Suprapubic skin (tissue), 4 donors: Measurements from ENCODE around the gene STS. TPM values are rescaled to one million over a fixed set of nuclear protein-coding genes. Genes with fewer than 3 reads are reported as not detected.

Source experiments
- DNase-seq, 2 donors: peaks; one replicate each; pipeline ENCODE4 v3.0.0-alpha.2; 2019; ENCODE audit warnings: low spot score in 2 of 2
- H3K27ac ChIP-seq: fragments of 200-600 bp; sonication (generic); one replicate; pipeline ENCODE4 v1.5.1; 2019
- H3K27me3 ChIP-seq: fragments of 200-600 bp; sonication (generic); one replicate; pipeline ENCODE4 v1.5.1; 2019
- H3K36me3 ChIP-seq: fragments of 200-600 bp; sonication (generic); one replicate; pipeline ENCODE4 v1.5.1; 2019
- H3K4me1 ChIP-seq: fragments of 200-600 bp; sonication (generic); one replicate; pipeline ENCODE4 v1.5.1; 2019
- H3K4me3 ChIP-seq: fragments of 200-600 bp; sonication (generic); one replicate; pipeline ENCODE4 v1.5.1; 2019; ENCODE audit warnings: mild to moderate bottlenecking
- H3K9me3 ChIP-seq: fragments of 200-600 bp; sonication (generic); one replicate; pipeline ENCODE4 v1.5.1; 2019
- CTCF ChIP-seq, 2 donors: fragments of 200-600 bp in 1 of 2; fragments of 450-650 bp in 1 of 2; sonication (generic) in 1 of 2; IDR thresholded peaks; one replicate each; pipeline ENCODE4 v1.5.1; 2016 to 2019; ENCODE audit warnings: antibody characterized with exemption in 2 of 2, mild to moderate bottlenecking in 1 of 2, moderate library complexity in 1 of 2
- EP300 ChIP-seq: sonication (generic); formaldehyde crosslinking; IDR thresholded peaks from one replicate; pipeline ENCODE4 v1.6.1; 2017; ENCODE audit warnings: antibody characterized with exemption
- POLR2A ChIP-seq, 2 donors: fragments of 450-650 bp; IDR thresholded peaks; one replicate each; pipeline ENCODE4 v1.6.1; 2017; ENCODE audit warnings: antibody characterized with exemption in 2 of 2, mild to moderate bottlenecking in 2 of 2, moderate library complexity in 2 of 2
- POLR2AphosphoS5 ChIP-seq, 3 donors: sonication (generic); formaldehyde crosslinking; IDR thresholded peaks; one replicate each; pipeline ENCODE4 v1.6.1; 2017; ENCODE audit warnings: antibody characterized with exemption in 3 of 3
- WGBS: methylation state at CpG from one replicate; pipeline ENCODE4 v1.1.5; 2018; 5-methylcytosine and 5-hydroxymethylcytosine counted together
- total RNA-seq, 4 donors: library from RNA; depleted of rRNA; stranded (reverse); fragments of >200 nt; gene quantifications; one replicate each; pipeline ENCODE4 v1.1.0, GENCODE V29; 2016

STS gene
- total RNA-seq, result 1 to 10 TPM; 5.0 to 7.9 (median 5.6) TPM

GRCh38 chrX:7147413-7147977 is at the start of gene STS:
STS (plus strand) TSS chrX:7147712; CDS start chrX:7253200, 105,488 bp downstream.
- Histone ChIP-seq H3K27me3 (no peaks in the 10 kb centered on the region), H3K27ac (peak within 1 kb of the TSS; percentile 90), H3K9me3 (no peaks in the 10 kb centered on the region), H3K4me1 (peaks cover 4% of the 10 kb centered on the region), H3K36me3 (no peaks in the 10 kb centered on the region), H3K4me3 (peak within 1 kb of the TSS; percentile 64)
- 0% methylated on average over 15 of the region's 61 CpGs for WGBS
- DNase-seq, result peak; percentile 68 to 72
- TF ChIP-seq EP300, result no peak
- TF ChIP-seq POLR2AphosphoS5 (IDR thresholded peaks at IDR 0.05), result no peak

GRCh38 chrX:7100022-7100421 is 47.5 kb upstream of the STS start:
- DNase-seq, result no peak
- TF ChIP-seq CTCF (IDR thresholded peaks at IDR 0.05) (no peak), POLR2AphosphoS5 (IDR thresholded peaks at IDR 0.05) (no peak), POLR2A (IDR thresholded peaks at IDR 0.05) (no peak), EP300 (no peak)
- Histone ChIP-seq H3K36me3 (no peaks in the 10 kb centered on the region), H3K27ac (no peak overlapping the region), H3K9me3 (no peaks in the 10 kb centered on the region), H3K4me3 (no peak overlapping the region), H3K4me1 (no peaks in the 10 kb centered on the region), H3K27me3 (no peaks in the 10 kb centered on the region)
- 97% methylated on average over 6 of the region's 7 CpGs for WGBS

GRCh38 chrX:7102119-7102518 is 45.4 kb upstream of the STS start:
- no peak overlapping the region for H3K4me3 ChIP-seq
- TF ChIP-seq EP300 (no peak), POLR2A (IDR thresholded peaks at IDR 0.05) (no peak), CTCF (IDR thresholded peaks at IDR 0.05) (no peak), POLR2AphosphoS5 (IDR thresholded peaks at IDR 0.05) (no peak)
- WGBS, result 97% methylated on average over 3 of the region's 3 CpGs
- H3K36me3 ChIP-seq, result no peaks in the 10 kb centered on the region
- no peak overlapping the region for H3K27ac ChIP-seq
- no peak for DNase-seq
- no peaks in the 10 kb centered on the region for H3K4me1 ChIP-seq
- no peaks in the 10 kb centered on the region for H3K27me3 ChIP-seq
- H3K9me3 ChIP-seq, result no peaks in the 10 kb centered on the region

- no peak for TF ChIP-seq EP300
- Histone ChIP-seq H3K36me3 (no peaks in the 10 kb centered on the region), H3K27ac (no peak overlapping the region), H3K4me3 (no peak overlapping the region), H3K4me1 (peaks cover 6% of the 10 kb centered on the region), H3K27me3 (no peaks in the 10 kb centered on the region), H3K9me3 (no peaks in the 10 kb centered on the region)
- DNase-seq, result no peak
- WGBS, result 94% methylated on average over 2 of the region's 2 CpGs
Observed at GRCh38 chrX:7106649-7107048, 40.9 kb upstream of the STS start.

GRCh38 chrX:7108030-7108429 is 39.5 kb upstream of the STS start:
- no peaks in the 10 kb centered on the region for H3K9me3 ChIP-seq
- no peak for DNase-seq
- TF ChIP-seq POLR2AphosphoS5 (IDR thresholded peaks at IDR 0.05) (no peak), POLR2A (IDR thresholded peaks at IDR 0.05) (no peak), EP300 (no peak)
- no peaks in the 10 kb centered on the region for H3K36me3 ChIP-seq
- H3K27me3 ChIP-seq, result no peaks in the 10 kb centered on the region
- WGBS, result 97% methylated on average over 4 of the region's 5 CpGs
- H3K27ac ChIP-seq, result no peak overlapping the region
- H3K4me1 ChIP-seq, result peaks cover 6% of the 10 kb centered on the region
- no peak overlapping the region for H3K4me3 ChIP-seq

- Histone ChIP-seq H3K9me3 (no peaks in the 10 kb centered on the region), H3K27me3 (no peaks in the 10 kb centered on the region), H3K4me3 (no peak overlapping the region), H3K27ac (no peak overlapping the region), H3K36me3 (no peaks in the 10 kb centered on the region), H3K4me1 (peaks cover 6% of the 10 kb centered on the region)
- no peak for DNase-seq
- WGBS, result 40% methylated on average over 11 of the region's 11 CpGs
- no peak for TF ChIP-seq CTCF (IDR thresholded peaks at IDR 0.05)
- no peak for TF ChIP-seq EP300
- TF ChIP-seq POLR2A (IDR thresholded peaks at IDR 0.05), result no peak
- TF ChIP-seq POLR2AphosphoS5 (IDR thresholded peaks at IDR 0.05), result no peak
Observed at GRCh38 chrX:7109049-7109531, 38.4 kb upstream of the STS start.
